HepG2 (cell line): ENCODE results near the gene AFF1.

Source experiments
- CHD4 ChIP-seq: fragments of 200-600 bp; sonication (generic); IDR thresholded peaks from 2 replicates; pipeline ENCODE4 v1.7.0; 2017; ENCODE audit warnings: mild to moderate bottlenecking, low read length, borderline replicate concordance
- CTCF ChIP-seq: sonication (generic); formaldehyde crosslinking; IDR thresholded peaks from 2 replicates; pipeline ENCODE4 v1.5.0; 2020; ENCODE audit warnings: mild to moderate bottlenecking, missing genetic modification reagents, moderate library complexity
- FLYWCH1 ChIP-seq: sonication (generic); formaldehyde crosslinking; IDR thresholded peaks from 2 replicates; pipeline ENCODE4 v1.8.1; 2023; ENCODE audit warnings: mild to moderate bottlenecking, missing genetic modification reagents
- HNRNPL ChIP-seq: fragments of 200-400 bp; formaldehyde crosslinking; IDR thresholded peaks from 2 replicates; pipeline ENCODE4 v1.6.1; 2017; ENCODE audit warnings: mild to moderate bottlenecking, low read depth, low read length
- JUND ChIP-seq: sonication (generic); formaldehyde crosslinking; IDR thresholded peaks from 2 replicates; pipeline ENCODE4 v1.8.0; 2022; ENCODE audit warnings: mild to moderate bottlenecking, missing genetic modification reagents
- POLR2A ChIP-seq, 2 experiments: IDR thresholded peaks; 2 replicates each; pipeline ENCODE4 v1.6.1; 2011; ENCODE audit warnings: low read depth in 2 of 2, low read length in 2 of 2, mild to moderate bottlenecking in 1 of 2, moderate library complexity in 1 of 2; ENCODE audit not compliant: insufficient read depth in 1 of 2
- RBM22 ChIP-seq: fragments of 200-400 bp; formaldehyde crosslinking; optimal IDR thresholded peaks from 2 replicates; pipeline ENCODE3; 2017; ENCODE audit warnings: mild to moderate bottlenecking, low read length, moderate library complexity
- ZBTB20 ChIP-seq: sonication (generic); formaldehyde crosslinking; IDR thresholded peaks from 2 replicates; pipeline ENCODE4 v1.8.1; 2023; ENCODE audit warnings: missing genetic modification reagents, low read depth, mild to moderate bottlenecking, borderline replicate concordance
- ZNF24 ChIP-seq: fragments of 450-650 bp; IDR thresholded peaks from 2 replicates; pipeline ENCODE4 v1.6.1; 2017; ENCODE audit warnings: antibody characterized with exemption, mild to moderate bottlenecking
- ZNF253 ChIP-seq: sonication (generic); formaldehyde crosslinking; IDR thresholded peaks from 2 replicates; pipeline ENCODE4 v1.8.0; 2022; ENCODE audit warnings: mild to moderate bottlenecking, missing genetic modification reagents, borderline replicate concordance
- ZNF530 ChIP-seq: sonication (generic); formaldehyde crosslinking; IDR thresholded peaks from 2 replicates; pipeline ENCODE4 v1.5.0; 2020; ENCODE audit warnings: low read depth, mild to moderate bottlenecking, missing genetic modification reagents
- ZNF549 ChIP-seq: sonication (generic); formaldehyde crosslinking; IDR thresholded peaks from 2 replicates; pipeline ENCODE4 v1.5.0; 2020; ENCODE audit warnings: missing genetic modification reagents
- ZNF589 ChIP-seq: sonication (generic); formaldehyde crosslinking; conservative IDR thresholded peaks from 2 replicates; pipeline ENCODE4 v1.8.0; 2022; ENCODE audit warnings: mild to moderate bottlenecking, moderate library complexity, missing genetic modification reagents

GRCh38 chr4:87029356-87029755 lies 94.5 kb downstream of the AFF1 start:
- TF ChIP-seq POLR2A (IDR thresholded peaks at IDR 0.05; ENCODE audit: insufficient read depth in 1 of 2, low read depth in 2 of 2, low read length in 2 of 2) (no peak), ZNF530 (no peak), ZBTB20 (CRISPR knock-in tag) (no peak), ZNF253 (CRISPR knock-in tag) (no peak), JUND (CRISPR knock-in tag) (no peak), CHD4 (no peak), ZNF24 (no peak), CTCF (no peak), RBM22 (no peak), ZNF549 (CRISPR knock-in tag) (no peak), ZNF589 (CRISPR knock-in tag) (no peak), FLYWCH1 (CRISPR knock-in tag) (no peak), HNRNPL (no peak)
